ENCODE data around the gene PADI1. TPM values are rescaled to one million over a fixed set of nuclear protein-coding genes. Genes with fewer than 3 reads are reported as not detected.
A peak's percentile ranks its signal among the peaks of the same experiment; 100 is the strongest.

The PADI1 gene
- polyA plus RNA-seq, 1 of the 3 experiments (the other 2 are of a cell fraction), result 0.26 TPM

- Histone ChIP-seq H3K27ac (ENCODE audit: low read depth in 2 of 2, low read length in 1 of 2) (no peak overlapping the region), H3K36me3 (replicated peaks in 1 of 2; ENCODE audit: control insufficient read depth in 1 of 2, insufficient read depth in 2 of 2, low read length in 1 of 2) (no peaks in the 10 kb centered on the region), H3K79me2 (ENCODE audit: insufficient read depth) (no peaks in the 10 kb centered on the region), H3K9me3 (no peaks in the 10 kb centered on the region), H3F3A (replicated peaks; ENCODE audit: insufficient read depth) (no peaks in the 10 kb centered on the region), H3K27me3 (ENCODE audit: insufficient read depth) (no peaks in the 10 kb centered on the region), H3K4me3 (ENCODE audit: low read depth in 2 of 2, low read length in 1 of 2) (no peak overlapping the region), H3K9ac (no peak overlapping the region), H4K20me1 (ENCODE audit: insufficient read depth) (no peaks in the 10 kb centered on the region), H2AFZ (ENCODE audit: low read depth) (no peak overlapping the region), H3K4me1 (ENCODE audit: control insufficient read depth in 1 of 2, insufficient read depth in 2 of 2, low read depth in 1 of 2, low read length in 1 of 2) (peaks cover 4 to 8% of the 10 kb centered on the region in 2 experiments; a peak in 1 of 4 replicates), H3K9me2 (no peaks in the 10 kb centered on the region), H3K4me2 (no peak overlapping the region)
- ChIA-PET POLR2A (no interaction called here), CTCF (interaction anchor here (1.0 to 2.6 kb wide), 2 partner anchors 13 to 23 kb away, joined by 3 to 15 read pairs; no protein-coding TSS in a partner anchor)
- no peak for DNase-seq
- 13% methylated on average over 5 of the region's 7 CpGs for WGBS (ENCODE audit: low lambda C conversion rate)
- TF ChIP-seq GATA2 (CRISPR knock-in tag; IDR thresholded peaks at IDR 0.05) (no peak), JUND (IDR thresholded peaks at IDR 0.05) (peak; percentile 58), MXI1 (IDR thresholded peaks at IDR 0.05; ENCODE audit: low read depth, low read length) (no peak), MAX (IDR thresholded peaks at IDR 0.05; ENCODE audit: low read depth) (peak; percentile 79; the same call in 1 of the 2 replicates), ELF1 (IDR thresholded peaks at IDR 0.05) (peak; percentile 9; the same call in 1 of the 2 replicates), MEF2A (IDR thresholded peaks at IDR 0.05; ENCODE audit: borderline replicate concordance, low read depth) (no peak), FOSL2 (IDR thresholded peaks at IDR 0.05; ENCODE audit: borderline replicate concordance, low read depth) (peak; percentile 57; the same call in 1 of the 2 replicates), GABPA (IDR thresholded peaks at IDR 0.05; ENCODE audit: low read depth) (no peak), TCF12 (IDR thresholded peaks at IDR 0.05) (peak; percentile 72), RXRA (IDR thresholded peaks at IDR 0.05; ENCODE audit: borderline replicate concordance, low read depth) (peak; percentile 57; the same call in 1 of the 2 replicates), EP300 (IDR thresholded peaks at IDR 0.05; ENCODE audit: borderline replicate concordance in 1 of 2, low read depth in 1 of 2, low read length in 1 of 2) (peak in 1 of 2 experiments; percentile 36; a peak in 1 of 4 replicates), RAD21 (IDR thresholded peaks at IDR 0.05; ENCODE audit: low read length) (no peak), NFIC (IDR thresholded peaks at IDR 0.05; ENCODE audit: borderline replicate concordance) (peak; percentile 95)
- TF ChIP-seq, protein P1, sequence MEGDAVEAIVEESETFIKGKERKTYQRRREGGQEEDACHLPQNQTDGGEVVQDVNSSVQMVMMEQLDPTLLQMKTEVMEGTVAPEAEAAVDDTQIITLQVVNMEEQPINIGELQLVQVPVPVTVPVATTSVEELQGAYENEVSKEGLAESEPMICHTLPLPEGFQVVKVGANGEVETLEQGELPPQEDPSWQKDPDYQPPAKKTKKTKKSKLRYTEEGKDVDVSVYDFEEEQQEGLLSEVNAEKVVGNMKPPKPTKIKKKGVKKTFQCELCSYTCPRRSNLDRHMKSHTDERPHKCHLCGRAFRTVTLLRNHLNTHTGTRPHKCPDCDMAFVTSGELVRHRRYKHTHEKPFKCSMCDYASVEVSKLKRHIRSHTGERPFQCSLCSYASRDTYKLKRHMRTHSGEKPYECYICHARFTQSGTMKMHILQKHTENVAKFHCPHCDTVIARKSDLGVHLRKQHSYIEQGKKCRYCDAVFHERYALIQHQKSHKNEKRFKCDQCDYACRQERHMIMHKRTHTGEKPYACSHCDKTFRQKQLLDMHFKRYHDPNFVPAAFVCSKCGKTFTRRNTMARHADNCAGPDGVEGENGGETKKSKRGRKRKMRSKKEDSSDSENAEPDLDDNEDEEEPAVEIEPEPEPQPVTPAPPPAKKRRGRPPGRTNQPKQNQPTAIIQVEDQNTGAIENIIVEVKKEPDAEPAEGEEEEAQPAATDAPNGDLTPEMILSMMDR (IDR thresholded peaks at IDR 0.05), result no peak
- TF ChIP-seq, protein P2, sequence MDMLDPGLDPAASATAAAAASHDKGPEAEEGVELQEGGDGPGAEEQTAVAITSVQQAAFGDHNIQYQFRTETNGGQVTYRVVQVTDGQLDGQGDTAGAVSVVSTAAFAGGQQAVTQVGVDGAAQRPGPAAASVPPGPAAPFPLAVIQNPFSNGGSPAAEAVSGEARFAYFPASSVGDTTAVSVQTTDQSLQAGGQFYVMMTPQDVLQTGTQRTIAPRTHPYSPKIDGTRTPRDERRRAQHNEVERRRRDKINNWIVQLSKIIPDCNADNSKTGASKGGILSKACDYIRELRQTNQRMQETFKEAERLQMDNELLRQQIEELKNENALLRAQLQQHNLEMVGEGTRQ (IDR thresholded peaks at IDR 0.05; ENCODE audit: borderline replicate concordance, low read depth, low read length), result no peak
Observed at GRCh38 chr1:17250601-17251000, 45.7 kb downstream of the PADI1 start.

- ChIA-PET CTCF (interaction anchor here (2.6 kb wide), 1 partner anchor 14 kb away, joined by 15 read pairs; no protein-coding TSS in a partner anchor), POLR2A (no interaction called here)
- H3K9me2 ChIP-seq, result no peaks in the 10 kb centered on the region
- H3K79me2 ChIP-seq (ENCODE audit: insufficient read depth), result no peaks in the 10 kb centered on the region
- H3K4me1 ChIP-seq (ENCODE audit: control insufficient read depth in 1 of 2, insufficient read depth in 2 of 2, low read depth in 1 of 2, low read length in 1 of 2), result peaks cover 4 to 8% of the 10 kb centered on the region in 2 experiments; a peak in 1 of 4 replicates
- H4K20me1 ChIP-seq (ENCODE audit: insufficient read depth), result no peaks in the 10 kb centered on the region
- no peak overlapping the region for H3K9ac ChIP-seq
- no peaks in the 10 kb centered on the region for H3K9me3 ChIP-seq
- H3K27me3 ChIP-seq (ENCODE audit: insufficient read depth), result no peaks in the 10 kb centered on the region
- no peak overlapping the region for H3K4me2 ChIP-seq
- H3K4me3 ChIP-seq (ENCODE audit: low read depth in 2 of 2, low read length in 1 of 2), result no peak overlapping the region
- H2AFZ ChIP-seq (ENCODE audit: low read depth), result no peak overlapping the region
- WGBS (ENCODE audit: low lambda C conversion rate), result 66% methylated on average over 3 of the region's 5 CpGs
- no peak overlapping the region for H3K27ac ChIP-seq (ENCODE audit: low read depth in 2 of 2, low read length in 1 of 2)
- no peak for DNase-seq
- no peaks in the 10 kb centered on the region for H3F3A ChIP-seq (replicated peaks; ENCODE audit: insufficient read depth)
- H3K36me3 ChIP-seq (replicated peaks in 1 of 2; ENCODE audit: control insufficient read depth in 1 of 2, insufficient read depth in 2 of 2, low read length in 1 of 2), result no peaks in the 10 kb centered on the region
- TF ChIP-seq SMC3 (IDR thresholded peaks at IDR 0.05; ENCODE audit: low read depth, low read length), result no peak
- TF ChIP-seq REST (IDR thresholded peaks at IDR 0.05; ENCODE audit: low read depth, low read length), result no peak
- no peak for TF ChIP-seq TEAD4 (IDR thresholded peaks at IDR 0.05; ENCODE audit: borderline replicate concordance, insufficient read depth)
- TF ChIP-seq, protein P3, sequence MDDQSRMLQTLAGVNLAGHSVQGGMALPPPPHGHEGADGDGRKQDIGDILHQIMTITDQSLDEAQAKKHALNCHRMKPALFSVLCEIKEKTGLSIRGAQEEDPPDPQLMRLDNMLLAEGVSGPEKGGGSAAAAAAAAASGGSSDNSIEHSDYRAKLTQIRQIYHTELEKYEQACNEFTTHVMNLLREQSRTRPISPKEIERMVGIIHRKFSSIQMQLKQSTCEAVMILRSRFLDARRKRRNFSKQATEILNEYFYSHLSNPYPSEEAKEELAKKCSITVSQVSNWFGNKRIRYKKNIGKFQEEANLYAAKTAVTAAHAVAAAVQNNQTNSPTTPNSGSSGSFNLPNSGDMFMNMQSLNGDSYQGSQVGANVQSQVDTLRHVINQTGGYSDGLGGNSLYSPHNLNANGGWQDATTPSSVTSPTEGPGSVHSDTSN (IDR thresholded peaks at IDR 0.05), result no peak
- no peak for TF ChIP-seq FOSL2 (IDR thresholded peaks at IDR 0.05; ENCODE audit: borderline replicate concordance, low read depth)
- no peak for TF ChIP-seq CHD2 (IDR thresholded peaks at IDR 0.05; ENCODE audit: low read length, partially characterized antibody)
Observed at GRCh38 chr1:17251246-17251645, 46.3 kb downstream of the PADI1 start.

Data from SK-N-SH (cell line).